Fibroblast of villous mesenchyme (primary cell): Measurements from ENCODE around the gene SUPT6H. TPM values are rescaled to one million over a fixed set of nuclear protein-coding genes. Genes with fewer than 3 reads are reported as not detected.
A peak's percentile ranks its signal among the peaks of the same experiment; 100 is the strongest.
"Not testable (repeated sequence)": the region's sequence is repeated elsewhere in the genome, so short reads cannot be mapped to it uniquely, and the experiment has no call there.

Source experiments
- DNase-seq: peaks from one replicate; pipeline ENCODE4 v3.0.0-alpha.2; 2010; ENCODE audit warnings: low read depth
- H3K4me3 ChIP-seq: 2 replicates; pipeline ENCODE4 v1.5.1; 2011; ENCODE audit warnings: low read depth, mild to moderate bottlenecking, low read length
- total RNA-seq: library from RNA; depleted of rRNA; stranded (reverse); fragments of >200 nt; gene quantifications from 2 replicates; pipeline ENCODE4 v1.2.3, GENCODE V29; 2012
- TF ChIP-seq, protein P1 (sequence below): IDR thresholded peaks from 2 replicates; pipeline ENCODE4 v1.5.1; 2012; ENCODE audit warnings: low read depth, mild to moderate bottlenecking, low read length; ENCODE audit not compliant: insufficient read depth

Gene SUPT6H
- total RNA-seq, 1 donor: 54.4 TPM

DNA sequence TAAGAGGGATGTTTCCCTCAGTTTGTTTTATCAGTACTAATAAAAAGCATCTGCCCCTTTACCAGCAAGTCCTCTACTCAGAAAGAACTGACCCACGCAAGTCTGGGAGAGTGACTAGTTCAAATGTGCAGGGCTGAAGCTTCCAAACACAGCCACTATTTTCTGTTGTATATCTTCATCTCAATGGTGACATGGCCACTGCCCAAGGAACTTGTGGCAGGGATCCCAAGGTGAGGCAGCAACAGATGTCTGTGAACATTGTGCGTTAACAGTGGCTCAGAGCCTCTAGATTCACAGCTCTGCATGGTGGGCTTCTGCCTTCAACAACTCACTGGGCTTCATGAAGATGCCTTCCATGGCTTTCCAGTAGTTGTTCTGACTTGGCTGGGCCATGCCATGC is 13.3 kb upstream of the SUPT6H start:
- no peak overlapping the region for H3K4me3 ChIP-seq
- no peak for DNase-seq
- TF ChIP-seq, protein P1, sequence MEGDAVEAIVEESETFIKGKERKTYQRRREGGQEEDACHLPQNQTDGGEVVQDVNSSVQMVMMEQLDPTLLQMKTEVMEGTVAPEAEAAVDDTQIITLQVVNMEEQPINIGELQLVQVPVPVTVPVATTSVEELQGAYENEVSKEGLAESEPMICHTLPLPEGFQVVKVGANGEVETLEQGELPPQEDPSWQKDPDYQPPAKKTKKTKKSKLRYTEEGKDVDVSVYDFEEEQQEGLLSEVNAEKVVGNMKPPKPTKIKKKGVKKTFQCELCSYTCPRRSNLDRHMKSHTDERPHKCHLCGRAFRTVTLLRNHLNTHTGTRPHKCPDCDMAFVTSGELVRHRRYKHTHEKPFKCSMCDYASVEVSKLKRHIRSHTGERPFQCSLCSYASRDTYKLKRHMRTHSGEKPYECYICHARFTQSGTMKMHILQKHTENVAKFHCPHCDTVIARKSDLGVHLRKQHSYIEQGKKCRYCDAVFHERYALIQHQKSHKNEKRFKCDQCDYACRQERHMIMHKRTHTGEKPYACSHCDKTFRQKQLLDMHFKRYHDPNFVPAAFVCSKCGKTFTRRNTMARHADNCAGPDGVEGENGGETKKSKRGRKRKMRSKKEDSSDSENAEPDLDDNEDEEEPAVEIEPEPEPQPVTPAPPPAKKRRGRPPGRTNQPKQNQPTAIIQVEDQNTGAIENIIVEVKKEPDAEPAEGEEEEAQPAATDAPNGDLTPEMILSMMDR: no peak

DNA sequence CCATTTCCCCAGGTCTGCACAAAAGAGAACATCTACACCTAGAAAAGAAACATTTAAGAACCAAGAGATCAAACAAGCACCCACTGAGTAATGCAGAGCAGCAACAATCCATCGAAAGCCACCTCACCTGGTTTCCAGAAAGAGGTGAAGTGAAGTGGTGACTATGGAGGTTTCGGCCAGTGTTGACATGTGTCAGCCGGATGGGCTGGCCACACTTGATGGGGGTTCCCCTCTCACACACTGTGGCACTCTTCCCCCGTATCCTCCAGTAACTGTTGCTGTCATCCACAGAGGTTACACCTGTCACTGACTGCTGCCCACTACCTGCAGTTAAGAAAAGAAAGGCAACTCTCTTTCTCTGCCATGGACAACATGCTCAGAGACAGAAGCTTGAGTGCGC is 6.8 kb upstream of the SUPT6H start:
- DNase-seq: no peak
- TF ChIP-seq, protein P1: no peak
- no peak overlapping the region for H3K4me3 ChIP-seq

DNA sequence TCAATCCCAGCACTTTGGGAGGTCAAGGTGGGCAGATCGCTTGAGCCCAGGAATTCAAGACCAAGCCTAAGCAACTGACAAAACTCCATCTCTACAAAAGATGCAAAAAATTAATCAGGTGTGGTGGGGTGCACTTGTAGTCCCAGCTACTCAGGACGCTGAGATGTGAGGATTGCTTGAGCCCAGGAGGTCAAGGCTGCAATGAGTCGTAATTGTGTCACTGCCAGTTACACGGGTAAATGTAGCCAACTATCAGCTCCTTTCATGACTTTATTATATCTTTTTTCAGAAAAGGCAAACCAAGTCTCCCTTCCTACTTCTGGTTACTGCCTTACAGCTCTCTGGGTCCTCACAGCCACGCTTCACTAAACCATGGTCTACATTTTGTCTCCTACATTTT is 4.2 kb upstream of the SUPT6H start:
- TF ChIP-seq, protein P1: no peak
- no peak for DNase-seq
- H3K4me3 ChIP-seq: no peak overlapping the region

DNA sequence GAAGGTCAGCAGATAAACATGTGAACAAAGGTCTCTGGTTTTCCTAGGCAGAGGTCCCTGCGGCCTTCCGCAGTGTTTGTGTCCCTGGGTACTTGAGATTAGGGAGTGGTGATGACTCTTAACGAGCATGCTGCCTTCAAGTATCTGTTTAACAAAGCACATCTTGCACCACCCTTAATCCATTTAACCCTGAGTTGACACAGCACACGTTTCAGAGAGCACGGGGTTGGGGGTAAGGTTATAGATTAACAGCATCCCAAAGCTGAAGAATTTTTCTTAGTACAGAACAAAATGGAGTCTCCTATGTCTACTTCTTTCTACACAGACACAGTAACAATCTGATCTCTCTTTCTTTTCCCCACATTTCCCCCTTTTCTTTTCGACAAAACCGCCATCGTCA is 3.7 kb upstream of the SUPT6H start:
- H3K4me3 ChIP-seq, DNase-seq: not testable (repeated sequence)

DNA sequence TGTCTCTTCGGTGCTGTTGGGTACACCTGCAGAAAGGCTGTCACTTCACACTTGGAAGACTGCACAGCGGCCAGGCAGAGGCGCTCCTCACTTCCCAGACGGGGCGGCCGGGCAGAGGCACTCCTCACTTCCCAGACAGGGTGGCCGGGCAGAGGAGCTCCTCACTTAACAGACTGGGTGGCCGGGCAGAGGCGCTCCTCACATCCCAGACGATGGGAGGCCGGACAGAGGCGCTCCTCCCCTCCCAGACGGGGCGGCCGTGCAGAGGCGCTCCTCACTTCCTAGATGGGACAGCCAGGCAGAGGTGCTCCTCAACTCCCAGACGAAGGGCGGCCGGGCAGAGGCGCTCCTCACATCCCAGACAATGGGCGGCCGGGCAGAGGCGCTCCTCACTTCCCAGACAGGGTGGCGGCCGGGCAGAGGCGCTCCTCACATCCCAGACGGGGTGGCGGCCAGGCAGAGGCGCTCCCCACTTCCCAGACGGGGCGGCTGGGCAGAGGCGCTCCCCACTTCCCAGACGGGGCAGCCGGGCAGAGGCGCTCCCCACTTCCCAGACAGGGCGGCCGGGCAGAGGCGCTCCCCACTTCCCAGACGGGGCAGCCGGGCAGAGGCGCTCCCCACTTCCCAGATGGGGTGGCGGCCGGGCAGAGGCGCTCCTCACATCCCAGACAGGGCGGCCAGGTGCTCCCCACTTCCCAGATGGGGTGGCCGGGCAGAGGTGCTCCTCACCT is 3.1 kb upstream of the SUPT6H start:
- not testable (repeated sequence) for DNase-seq, H3K4me3 ChIP-seq

DNA sequence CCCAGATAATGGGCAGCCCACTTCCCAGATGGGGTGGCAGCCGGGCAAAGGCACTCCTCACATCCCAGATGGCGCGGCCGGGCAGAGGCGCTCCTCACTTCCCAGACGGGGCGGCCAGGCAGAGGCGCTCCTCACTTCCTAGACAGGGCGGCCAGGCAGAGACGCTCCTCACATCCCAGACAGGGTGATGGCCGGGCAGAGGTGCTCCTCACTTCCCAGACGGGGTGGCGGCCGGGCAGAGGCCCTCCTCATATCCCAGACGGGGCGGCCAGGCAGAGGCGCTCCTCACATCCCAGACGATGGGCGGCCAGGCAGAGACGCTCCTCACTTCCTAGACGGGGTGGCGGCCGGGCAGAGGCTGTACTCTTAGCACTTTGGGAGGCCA is 2.5 kb upstream of the SUPT6H start:
- not testable (repeated sequence) for H3K4me3 ChIP-seq, DNase-seq

DNA sequence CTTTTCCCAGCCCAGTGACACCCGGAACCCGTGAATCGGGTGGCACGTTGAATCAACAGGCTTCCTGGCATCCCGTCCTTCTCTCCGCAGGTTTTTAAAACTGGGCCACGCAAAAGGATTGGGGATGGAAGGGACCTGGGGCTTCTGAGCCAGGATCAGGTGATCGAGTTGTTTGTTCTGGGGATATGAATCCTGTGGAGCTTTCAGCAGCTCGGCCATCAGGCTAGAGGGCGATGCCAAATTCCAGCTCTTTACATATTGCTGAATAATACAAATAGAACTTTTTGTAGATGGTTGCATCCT is 473 bp downstream of the SUPT6H start:
- TF ChIP-seq, protein P1: no peak
- no peak for DNase-seq
- H3K4me3 ChIP-seq: peak overlapping the region; percentile 96

DNA sequence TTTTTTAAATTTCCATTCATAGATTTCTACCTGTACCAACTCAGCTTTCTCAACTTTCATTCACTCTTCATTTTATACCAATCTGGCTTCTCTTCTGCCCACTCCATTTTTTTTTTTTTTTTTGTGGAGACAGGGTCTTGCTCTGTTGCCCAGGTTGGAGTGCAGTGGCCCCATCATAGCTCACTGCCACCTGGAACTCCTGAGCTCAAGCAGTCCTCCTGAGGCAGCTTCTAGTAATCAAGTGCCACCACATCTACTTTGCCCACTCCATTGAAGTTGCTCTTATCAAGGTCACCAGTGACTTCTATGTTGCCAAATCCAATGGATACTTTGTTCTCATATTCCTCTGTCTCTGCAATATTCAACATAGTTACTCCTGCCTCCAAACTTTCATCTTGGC is 1.7 kb downstream of the SUPT6H start:
- TF ChIP-seq, protein P1: no peak
- H3K4me3 ChIP-seq: no peak overlapping the region
- DNase-seq: no peak
